ENCODE results near the gene SFT2D1.

DNA sequence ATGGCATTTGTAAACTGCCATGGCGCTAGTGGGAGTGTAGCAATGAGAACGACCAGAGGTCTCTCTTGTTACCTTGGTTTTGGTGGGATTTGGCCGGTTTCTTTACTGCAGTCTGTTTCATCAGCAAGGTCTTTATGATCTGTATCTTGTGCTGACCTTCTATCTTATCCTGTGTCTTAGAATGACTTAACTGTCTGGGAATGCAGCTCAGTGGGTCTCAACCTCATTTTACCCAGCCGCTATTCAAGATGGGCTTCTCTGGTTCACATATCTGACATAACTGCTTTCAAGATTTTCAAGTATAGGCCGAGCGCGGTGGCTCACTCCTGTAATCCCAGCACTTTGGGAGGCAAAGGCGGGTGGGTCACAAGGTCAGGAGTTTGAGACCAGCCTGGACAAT, 1.9 kb upstream of the SFT2D1 start:
- TF ChIP-seq, protein P1, sequence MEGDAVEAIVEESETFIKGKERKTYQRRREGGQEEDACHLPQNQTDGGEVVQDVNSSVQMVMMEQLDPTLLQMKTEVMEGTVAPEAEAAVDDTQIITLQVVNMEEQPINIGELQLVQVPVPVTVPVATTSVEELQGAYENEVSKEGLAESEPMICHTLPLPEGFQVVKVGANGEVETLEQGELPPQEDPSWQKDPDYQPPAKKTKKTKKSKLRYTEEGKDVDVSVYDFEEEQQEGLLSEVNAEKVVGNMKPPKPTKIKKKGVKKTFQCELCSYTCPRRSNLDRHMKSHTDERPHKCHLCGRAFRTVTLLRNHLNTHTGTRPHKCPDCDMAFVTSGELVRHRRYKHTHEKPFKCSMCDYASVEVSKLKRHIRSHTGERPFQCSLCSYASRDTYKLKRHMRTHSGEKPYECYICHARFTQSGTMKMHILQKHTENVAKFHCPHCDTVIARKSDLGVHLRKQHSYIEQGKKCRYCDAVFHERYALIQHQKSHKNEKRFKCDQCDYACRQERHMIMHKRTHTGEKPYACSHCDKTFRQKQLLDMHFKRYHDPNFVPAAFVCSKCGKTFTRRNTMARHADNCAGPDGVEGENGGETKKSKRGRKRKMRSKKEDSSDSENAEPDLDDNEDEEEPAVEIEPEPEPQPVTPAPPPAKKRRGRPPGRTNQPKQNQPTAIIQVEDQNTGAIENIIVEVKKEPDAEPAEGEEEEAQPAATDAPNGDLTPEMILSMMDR (IDR thresholded peaks at IDR 0.05) = no peak
- no peak for TF ChIP-seq POLR2A (IDR thresholded peaks at IDR 0.05)
- no peak for TF ChIP-seq EP300 (IDR thresholded peaks at IDR 0.05)
